NCI-H1048 (cell line): Measurements from ENCODE around the gene ZNF384.

Experiments used
- DNase-seq: peaks from one replicate; lab custom pipeline; 2025; lab: John Stamatoyannopoulos, UW

The ZNF384 gene

DNA sequence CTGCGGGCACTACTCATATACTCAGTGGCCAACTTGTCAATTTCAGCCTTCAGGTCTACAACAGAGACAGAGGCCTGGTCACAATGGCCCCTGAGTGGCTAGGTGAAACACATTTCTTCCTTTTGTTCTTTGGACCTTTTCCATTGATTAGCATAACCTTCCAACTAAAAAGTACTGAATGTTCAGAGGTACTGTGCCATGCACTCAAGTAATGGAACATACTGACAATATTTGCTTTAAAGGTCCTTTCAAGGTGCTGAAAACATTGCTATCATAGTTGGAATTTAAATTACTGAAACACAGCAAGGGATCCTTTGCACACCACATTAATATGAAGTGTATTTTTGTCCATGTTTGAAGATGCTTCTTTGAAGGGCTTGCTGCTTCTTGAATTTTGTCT is 35.8 kb downstream of the ZNF384 start:
- DNase-seq, result no peak

DNA sequence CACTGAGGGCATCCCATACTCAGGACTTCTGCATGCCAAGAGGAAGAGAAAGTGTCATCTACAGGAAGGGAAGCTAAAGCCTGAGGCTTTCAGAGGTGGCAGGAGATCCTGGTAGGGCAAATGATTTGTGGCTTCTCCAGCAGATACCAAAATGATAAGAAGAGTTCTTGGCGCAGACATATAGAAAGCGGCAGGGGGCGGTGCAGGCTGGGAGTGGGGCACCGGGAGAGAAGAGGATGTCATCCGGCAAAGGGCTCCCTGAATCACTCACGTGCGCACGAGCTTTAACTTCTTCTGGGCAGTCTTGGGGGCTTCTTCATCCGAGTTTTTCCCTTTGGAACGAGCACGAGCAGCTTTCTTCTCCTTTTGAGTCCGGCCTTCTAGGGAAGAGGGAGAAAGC is 36.8 kb downstream of the ZNF384 start:
- DNase-seq, result no peak

DNA sequence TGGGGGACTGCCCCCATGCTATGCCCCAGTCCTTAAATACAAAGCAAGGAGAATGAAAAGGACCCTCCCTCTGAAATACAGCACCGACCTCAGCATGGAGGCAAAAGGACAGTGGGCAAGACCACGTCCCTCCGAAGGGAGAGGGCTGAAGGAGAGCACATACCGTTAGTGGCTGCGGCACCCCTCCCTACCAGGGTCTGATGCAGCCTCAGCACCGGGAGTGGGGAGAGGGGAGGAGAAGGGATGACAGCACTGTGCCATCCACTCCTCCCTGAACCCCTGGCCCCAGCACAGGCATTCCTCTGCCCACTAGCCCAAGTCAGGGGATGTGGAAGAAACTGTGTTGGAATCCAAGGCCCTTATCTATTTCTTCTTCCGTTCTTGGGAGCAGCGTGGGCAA is 38.3 kb downstream of the ZNF384 start:
- no peak for DNase-seq

DNA sequence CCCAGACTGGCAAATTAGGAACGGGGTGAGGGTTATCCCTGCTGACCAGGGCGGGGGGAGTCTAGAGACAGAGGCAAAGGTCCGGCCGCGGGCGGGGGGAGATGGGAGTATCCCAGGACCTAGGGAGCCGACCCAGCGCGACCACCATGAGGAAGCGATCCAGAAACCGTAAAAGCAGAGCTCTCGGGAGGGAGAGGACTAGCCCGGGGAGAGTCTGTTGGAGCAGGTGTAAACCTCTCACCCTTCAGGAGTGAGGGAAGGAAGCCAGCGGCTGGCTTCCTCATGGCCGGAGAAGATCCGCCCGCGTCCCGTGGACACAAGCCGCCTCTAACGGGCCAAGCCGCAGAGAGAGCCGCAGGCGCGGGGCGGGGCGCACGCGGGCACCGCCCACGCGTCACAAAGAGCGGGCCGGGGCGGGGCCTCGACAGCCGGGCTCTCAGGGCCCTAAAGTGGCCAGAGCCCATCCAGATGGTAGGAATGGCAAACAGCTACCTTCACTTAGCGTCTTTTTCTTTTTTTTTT is 42.0 kb downstream of the ZNF384 start, which contains the start of gene ACRBP:
ACRBP (minus strand) TSS at position 350 of the 522 bp plus-strand sequence; CDS start at position 284, 66 bp downstream.
- peak; percentile 51 for DNase-seq

DNA sequence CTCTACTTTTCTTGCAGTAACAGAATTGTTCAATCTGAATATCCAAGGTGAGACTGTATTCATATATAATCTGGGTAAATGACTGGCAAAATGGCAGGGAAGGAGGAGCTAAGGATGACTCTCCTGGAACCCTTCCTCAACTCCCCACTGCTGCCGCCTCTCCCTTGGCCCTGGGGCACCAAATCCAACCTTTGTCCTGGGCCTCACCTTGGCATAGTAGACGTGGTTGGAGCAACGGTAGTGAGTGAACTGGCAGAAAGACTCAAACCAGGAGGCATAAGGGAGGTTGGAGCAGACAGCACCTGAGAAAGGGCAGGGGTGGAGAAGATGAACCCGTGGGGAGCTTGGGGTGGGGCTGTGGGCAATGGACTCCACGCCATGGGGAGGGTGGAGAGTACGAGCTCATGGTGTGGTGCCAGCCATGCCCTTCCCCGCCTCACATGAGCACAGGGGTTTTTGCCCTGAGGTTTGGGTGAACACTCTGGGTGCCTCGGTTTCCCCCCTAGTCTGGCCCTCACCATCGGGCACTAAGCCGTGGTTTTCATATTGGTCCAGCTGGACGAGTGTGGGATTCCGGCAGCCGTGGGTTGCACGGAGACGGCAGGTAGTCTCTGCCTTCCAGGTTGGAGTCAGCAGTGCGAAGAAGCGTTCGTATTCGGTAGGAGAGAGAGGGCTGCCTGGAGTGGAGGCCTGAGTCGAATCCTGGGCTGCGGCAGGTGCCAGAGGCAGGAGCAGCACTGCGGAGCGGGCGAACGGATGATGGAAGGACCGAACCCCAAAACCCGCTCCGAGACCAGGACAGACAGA is 42.7 kb downstream of the ZNF384 start:
- no peak for DNase-seq

DNA sequence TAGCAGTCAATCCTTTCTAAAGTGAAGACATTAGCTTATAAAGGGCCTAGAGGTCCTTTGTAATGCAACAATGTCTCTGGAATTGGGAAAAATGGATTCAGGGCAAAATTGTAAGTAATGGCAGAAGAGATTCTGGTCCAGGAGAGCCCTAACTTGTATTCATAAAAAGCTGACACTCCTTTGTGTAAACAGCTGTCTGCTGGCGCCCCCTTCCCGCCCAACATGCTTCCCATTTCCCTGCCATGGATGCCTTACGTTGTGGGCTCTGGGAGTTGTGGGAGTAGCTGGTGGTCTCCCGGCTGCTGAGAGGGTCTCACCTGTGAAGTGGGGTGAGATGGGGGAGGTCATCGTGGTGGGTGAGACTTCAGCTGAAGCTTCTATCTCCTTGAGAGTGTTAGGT is 44.3 kb downstream of the ZNF384 start:
- no peak for DNase-seq

DNA sequence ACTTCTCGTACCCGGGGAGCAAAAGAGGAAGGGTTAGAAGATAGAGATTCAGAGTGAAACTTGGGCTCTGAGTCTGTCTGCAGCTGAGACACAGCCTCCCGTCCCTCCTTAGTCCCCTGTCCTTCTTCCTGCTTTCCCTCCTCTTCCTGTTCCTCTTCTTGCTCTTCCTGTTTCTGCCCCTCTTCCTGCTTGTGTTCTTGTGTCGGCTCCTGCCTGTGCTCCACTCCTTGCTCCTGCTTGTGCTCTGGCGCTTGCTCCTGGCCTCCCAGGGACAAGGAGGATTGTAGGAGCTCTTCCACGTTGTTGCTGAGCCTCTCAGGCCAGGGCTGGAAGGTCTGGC is 44.9 kb downstream of the ZNF384 start:
- no peak for DNase-seq

DNA sequence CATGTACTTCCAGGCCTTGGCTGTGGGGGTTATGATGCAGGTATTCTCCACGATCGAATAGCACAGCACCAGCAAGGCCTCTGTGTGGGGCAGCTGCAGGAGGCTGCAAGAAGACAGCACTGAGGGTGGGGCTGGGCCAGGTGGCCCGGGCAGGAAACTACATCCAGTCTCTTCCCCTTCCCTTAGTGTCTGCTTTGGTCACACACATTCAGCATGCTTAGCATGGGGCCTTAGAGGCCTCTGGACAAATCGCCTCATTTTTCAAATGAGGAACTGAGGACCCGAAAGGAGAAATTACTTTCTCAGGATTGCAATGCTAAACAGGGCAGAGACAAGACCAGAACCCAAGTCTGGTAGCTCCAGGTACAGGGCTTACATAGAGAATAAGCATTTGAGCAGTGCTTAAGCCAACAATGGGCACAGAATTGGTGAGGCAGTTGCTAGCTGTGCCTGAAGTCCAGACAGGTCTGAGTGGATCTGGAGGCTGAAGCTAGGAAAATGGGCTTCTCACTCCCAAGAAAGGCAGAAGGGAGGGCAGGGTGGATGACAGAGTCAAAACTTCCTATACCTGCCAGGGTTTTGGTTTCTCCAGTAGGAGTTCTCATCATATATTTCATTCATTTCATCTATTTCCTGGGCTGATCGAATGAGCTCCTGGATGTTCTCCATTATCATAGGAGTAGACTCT is 45.5 kb downstream of the ZNF384 start:
- DNase-seq, result no peak

DNA sequence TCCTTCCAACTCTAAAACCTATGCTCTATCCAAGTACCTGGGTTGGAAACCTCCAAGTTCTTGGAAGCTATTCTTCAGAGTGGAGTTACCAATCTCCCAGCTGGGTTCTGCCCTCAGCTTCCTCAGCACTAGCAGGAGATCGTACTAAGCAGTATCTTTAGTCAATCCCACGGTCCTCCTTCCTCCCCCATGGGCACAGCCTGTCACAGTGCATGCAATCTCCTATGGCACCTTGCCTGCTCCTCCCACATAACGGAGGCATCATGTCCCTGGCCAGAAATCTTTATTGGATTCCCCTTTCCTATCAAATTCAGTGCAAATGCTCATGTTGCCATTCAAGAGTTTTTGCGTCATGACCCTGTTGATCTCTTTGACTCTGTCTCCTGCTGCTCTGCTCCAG is 48.0 kb downstream of the ZNF384 start:
- DNase-seq, result no peak

DNA sequence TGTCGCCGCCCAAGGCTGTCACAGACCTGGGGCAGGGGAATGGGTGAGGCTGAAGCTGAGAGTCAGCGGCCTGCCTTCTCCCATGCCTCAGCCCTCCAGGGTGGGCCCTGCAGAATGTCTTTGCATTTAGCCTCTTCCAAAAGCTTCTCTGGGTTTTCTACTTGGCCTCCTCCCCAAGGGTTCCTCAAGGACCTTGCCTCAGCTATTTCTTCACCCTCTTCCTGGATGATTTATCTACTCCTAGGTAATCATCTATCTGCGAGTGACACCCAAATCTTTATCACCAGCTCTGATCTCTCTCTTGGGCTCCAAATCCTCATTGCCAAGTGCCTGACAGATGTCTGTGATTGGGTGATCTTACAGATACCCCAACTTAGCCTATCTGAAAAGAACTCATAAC is 48.7 kb downstream of the ZNF384 start:
- DNase-seq, result no peak

DNA sequence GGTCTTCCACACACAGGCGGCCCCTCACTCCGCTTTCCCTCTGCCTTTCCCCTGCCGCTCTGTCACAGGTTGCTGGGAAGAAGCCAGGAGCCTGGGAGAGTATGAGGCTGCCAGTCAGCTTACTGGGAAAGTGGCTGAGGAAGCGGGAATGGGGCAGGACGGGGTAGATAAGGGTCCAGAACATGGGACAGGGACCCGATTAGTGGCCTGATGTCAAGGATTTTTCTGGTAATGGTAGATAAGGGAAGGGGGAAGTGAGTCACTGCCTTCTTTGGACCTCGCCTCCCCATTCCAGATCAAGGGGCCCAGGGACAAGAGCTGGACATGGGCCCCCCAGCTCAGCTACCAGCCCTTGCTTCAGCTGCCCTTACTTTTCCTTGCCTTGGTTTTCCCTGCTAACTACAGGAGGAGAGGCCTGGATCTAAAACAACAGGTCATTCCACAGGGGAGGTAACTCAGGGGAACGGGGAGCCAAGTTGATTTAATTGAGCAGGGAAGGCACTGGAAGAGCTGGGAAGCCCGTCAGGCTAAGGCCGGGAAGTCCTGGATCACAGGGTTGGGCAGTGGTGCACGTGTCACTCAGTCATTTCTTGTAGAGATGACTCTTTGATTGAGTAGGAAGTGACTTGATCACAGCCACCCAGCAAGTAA is 49.9 kb downstream of the ZNF384 start:
- no peak for DNase-seq

DNA sequence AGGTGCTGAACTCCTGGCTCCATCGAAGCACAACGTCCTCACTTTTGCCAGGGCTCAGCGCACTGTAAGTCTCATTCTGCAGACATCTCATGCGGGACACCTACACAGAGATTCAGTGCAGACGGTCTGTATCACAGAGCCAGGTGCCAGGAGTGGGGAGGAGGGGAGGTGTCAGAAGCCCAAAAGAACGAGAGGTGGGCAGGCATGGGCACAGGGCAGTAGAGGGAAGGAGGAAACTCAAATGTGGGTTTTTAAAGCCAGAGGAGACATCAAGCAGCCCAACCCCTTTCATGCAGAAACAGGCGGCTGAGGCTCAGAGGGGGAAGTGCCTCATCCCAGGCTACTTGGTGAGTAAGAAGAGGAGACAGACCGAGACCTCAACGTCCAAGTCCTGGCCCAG is 50.9 kb downstream of the ZNF384 start:
- no peak for DNase-seq

DNA sequence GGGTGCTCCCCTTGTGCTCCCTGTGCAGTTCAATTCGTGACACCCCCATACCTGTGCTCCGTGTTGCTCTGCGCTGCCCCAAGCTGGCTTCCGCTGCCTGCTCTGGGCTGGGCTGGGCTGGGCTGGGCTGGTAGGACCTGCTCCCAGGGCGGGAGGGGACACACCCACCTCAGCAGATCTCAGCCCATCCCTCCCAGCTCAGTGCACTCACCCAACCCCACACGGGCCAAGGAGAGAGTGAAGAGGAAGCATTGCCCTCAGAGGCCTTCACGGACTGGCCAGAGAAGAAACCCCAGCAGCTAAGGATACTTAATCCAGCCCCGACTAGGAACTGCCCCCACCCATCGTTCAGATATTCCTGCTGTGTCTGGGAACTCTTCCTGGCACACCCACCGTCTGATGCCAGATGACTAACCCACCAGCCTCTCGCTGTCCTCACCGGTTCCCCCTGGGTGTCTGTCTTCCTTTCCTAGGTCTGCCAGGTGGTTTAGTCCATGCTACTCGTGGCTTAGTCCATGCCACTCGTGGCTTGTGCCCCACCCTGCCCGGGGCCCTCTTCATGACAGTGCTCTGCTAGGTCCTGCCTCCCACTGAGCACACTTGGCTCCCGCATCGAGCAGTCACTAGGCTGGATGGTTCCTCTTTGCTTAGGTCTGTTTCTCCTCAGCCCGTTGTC is 53.2 kb downstream of the ZNF384 start, which contains the start of gene LPAR5:
LPAR5 (minus strand) TSS at position 104 of the 676 bp plus-strand sequence. CDS start 14,711 bp downstream, outside the sequence.
- DNase-seq, result no peak

DNA sequence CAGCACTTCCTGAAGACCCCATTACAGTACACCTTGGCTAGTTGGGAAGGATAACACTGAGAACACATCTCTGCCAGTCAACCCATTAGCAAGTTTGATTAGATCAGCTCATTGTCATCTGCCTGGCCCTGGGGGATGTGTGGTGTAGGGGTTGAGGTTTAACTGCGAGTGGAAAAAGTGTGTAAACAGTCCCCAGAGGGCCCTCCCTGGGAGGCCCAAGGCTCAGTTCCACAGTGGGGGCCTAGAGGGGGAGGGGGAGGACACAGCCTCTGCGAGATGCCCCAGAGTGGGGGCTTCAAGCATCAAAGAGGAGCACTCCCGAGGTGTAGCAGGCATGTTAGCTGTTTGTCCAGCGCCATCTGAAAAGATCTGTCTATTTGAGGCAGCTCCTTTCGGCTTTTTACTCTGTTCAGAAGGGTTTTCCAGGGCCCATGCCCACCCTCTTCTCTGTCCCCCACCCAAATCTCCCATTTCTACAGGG is 53.8 kb downstream of the ZNF384 start:
- no peak for DNase-seq

DNA sequence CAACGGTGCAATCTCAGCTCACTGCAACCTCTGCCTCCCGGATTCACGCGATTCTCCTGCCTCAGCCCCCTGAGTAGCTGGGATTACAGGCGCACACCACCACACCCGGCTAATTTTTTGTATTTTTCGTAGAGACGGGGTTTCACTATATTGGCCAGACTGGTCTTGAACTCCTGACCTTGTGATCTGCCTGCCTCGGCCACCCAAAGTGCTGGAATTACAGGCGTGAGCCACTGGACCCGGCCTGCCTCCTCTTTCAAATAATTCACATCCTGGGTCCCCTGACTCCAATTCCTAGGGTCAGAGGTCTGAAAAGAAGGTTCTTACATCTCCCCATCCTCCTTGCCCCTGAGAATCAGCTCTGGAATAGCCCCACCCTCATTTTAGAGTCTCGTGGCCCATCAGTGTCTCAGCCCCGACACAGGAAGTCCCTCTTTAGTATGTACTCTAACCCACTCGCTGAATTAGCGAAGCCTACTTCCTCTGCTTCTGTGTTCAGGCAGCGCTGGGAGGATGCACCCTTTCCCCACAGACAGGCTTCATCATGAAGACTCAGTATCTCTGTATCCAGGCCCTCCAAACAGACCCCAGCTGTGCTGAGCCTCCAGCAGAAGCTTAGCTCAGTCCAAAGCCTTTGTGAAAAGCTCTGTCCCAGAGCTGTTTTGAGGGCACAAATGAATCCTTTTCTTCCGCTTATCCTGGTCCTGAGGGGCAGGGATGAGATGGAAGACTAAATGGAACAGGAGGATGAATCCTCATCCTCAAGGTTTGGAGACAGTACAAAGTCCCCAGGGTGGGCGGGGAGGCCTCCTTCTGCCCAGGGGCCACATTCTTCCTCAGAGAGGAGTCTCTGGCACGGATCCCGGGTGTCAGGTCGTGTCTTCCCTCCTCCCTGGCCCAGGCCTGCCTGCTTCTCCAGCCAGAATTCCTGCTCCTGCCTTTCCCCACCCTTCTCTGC is 56.9 kb downstream of the ZNF384 start:
- DNase-seq, result no peak

DNA sequence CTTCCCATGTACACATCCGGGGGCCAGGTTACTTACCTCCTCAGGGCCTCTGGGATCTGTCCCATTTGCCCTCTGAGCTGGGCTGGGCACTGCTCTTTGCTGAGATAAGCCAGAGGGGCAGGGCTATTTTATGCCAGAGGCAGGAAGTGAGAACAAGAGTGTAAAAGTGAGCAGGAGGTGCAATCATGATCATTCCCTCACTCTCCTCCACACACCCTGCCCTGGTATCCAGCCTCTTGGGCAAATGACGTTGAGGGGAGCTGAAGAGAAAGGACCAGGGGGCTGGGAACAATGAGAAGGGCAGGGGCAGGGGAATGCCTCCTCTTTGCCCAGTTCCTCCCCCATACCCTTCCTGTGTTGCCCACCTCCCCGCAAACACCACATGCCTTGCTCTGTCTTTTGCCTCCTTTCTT is 57.6 kb downstream of the ZNF384 start:
- DNase-seq, result no peak

DNA sequence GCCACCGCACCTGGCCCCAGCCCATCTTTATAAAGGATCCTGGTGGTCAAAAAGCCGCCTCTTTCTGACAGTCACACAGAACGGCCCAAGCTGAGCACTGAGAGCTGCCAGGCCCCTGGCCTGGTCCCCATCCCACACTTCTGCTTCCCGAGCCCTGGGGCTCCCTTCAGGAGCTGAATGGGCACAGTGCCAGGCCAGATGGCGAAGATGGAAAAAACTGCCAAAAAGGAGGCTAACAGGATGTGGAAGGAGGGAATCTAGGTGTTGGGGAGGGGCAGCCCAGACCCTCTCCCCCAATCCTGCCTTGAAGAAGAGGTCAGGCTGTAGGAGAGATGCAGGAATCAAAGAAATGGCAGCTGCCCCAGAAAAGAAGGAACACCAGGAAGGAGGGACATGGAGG is 58.4 kb downstream of the ZNF384 start:
- no peak for DNase-seq

DNA sequence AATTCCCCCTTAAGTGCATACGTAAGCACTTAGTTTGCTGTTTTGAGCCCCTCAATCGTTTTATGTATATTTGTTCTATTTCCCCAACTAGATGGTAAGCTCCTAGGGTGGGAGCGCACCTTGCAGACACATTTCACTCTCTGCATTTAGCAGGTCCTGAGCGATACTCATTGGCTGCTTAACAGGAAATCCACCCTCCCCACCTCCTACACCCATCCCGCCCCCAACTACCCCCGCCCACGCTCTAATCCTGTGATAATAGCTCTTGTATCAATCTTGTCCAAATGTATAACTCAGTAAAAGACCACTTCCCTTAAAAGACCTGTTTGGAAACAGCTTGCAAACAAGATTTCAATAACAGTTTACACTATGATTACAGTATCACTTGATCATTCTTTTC is 61.6 kb downstream of the ZNF384 start:
- no peak for DNase-seq

DNA sequence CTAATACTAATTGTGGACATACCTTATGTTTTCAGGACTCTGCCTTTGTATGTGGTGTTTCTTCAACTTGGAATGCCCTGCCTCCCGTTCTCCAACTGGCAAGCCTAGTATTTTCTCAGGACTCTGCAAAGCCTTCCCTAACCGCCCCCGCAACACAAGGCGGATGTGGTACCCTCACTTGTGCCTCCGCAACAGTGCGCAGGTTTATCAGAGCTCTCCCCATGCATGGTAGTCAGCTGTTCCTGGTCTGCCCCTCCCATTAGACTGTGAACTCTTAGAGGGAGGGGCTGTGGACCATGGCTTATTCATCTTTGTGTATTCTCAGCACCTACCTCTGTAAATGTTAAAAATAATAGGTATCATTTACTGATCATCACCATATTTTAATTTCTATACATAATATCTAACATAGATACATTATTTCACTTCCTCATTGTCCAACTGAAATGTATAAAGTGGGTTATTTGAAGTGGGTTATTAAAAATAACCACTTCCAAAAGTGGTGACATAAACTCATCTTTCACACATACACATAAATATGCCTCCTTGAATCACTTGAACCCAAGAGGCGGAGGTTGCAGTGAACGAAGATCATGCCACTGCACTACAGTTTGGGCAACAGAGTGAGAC is 62.4 kb downstream of the ZNF384 start:
- DNase-seq, result no peak

DNA sequence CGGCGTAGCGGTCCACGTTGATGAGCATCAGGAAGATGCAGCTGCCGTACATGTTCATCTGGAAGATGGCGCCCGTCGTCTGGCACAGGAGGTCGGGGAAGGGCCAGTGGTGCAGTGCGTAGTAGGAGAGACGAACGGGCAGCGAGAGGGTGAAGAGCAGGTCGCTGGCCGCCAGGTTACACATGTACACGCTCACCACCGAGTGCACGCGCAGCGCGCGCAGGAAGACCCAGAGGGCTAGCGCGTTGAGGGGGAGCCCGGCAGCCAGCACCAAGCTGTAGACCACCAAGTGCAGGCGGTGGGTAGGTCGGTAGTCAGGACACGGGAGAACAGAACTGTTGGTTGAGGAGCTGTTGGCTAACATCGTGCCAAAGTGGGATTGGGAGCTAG is 68.3 kb downstream of the ZNF384 start:
- no peak for DNase-seq
